Right hindlimb (tissue), 1 donor: ENCODE results near the gene LCNL1.

Experiments
- DNase-seq: peaks from one replicate; pipeline ENCODE4 v3.0.0-alpha.2; 2018

Gene LCNL1

DNA sequence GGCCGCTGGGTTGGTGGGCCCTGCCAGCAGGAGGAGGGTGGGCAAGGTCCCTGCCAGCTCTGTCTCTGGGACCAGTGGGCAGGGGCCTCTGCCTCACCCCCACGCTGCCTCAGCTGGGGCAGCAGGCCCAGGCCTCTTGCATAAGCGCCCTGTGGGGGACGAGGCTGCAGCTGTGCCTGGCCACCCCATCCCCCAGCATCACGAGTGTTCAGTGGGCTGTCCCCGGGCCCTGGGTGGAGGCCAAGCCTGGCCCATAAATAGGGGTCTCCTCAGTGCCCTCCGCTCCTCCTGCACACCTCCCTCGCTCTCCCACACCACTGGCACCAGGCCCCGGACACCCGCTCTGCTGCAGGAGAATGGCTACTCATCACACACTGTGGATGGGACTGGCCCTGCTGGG lies 5.6 kb upstream of the LCNL1 start, which contains the start of gene PTGDS:
PTGDS (plus strand) TSS at position 282 of the 400 bp plus-strand sequence; CDS start at position 357, 75 bp downstream.
- DNase-seq, result no peak

DNA sequence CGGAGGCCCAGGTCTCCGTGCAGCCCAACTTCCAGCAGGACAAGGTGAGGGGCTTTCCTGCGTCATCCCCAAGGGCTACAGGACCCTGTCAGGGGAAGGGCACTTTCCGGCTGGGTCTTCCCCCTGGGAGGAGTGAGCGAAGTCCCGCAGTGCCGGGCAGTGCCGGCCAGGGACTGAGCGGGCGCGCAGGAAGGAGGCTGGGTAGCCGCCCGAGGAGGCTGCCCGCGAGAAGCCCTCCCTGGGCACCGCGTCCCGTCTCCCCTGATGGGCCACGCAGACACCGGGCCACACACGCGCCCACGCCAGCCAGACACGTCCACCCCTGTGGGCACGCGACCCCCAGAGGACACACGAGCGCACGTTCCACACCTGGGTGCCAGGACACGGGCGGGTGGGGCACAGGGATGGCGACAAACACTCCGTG lies 5.1 kb upstream of the LCNL1 start:
- no peak for DNase-seq

DNA sequence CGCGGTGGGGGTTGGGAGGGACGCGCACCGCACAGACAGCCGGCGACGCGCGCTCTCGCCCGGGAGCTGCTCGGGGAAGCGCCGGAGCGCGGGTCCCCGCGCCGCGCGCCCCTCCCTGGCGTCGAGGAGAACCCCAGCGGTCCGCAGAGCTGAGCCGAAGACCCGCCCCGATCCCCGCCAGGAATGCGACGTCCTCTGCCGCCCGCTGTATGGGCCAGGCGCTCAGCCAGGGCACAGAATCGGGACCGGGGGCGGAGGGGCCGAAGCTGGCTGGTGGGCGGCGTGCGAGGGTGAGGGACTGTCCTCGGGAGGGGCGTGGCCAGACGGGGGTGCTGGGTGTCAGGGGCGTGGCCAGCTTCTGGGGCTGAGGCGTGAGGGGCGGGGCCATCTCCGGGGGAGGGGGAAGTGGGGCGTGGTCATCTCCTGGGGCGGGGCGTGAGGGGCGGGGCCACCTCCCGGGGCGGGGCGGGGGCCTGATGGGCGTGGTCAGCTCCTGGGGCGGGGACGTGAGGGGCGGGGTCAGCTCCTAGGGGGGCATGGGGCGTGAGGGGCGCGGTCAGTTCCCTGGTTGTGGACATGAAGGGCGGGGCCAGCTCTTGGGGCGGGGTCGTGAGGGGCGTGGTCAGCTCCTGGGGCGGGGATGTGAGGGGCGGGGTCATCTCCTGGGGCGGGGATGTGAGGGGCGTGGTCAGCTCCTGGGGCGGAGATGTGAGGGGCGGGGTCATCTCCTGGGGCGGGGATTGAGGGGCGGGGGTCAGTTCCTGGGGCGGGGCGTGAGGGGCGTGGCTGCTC lies 4.5 kb upstream of the LCNL1 start:
- DNase-seq, result peak; percentile 68

GRCh38 chr9:136978865-136979544 lies 3.8 kb upstream of the LCNL1 start:
- no peak for DNase-seq

DNA sequence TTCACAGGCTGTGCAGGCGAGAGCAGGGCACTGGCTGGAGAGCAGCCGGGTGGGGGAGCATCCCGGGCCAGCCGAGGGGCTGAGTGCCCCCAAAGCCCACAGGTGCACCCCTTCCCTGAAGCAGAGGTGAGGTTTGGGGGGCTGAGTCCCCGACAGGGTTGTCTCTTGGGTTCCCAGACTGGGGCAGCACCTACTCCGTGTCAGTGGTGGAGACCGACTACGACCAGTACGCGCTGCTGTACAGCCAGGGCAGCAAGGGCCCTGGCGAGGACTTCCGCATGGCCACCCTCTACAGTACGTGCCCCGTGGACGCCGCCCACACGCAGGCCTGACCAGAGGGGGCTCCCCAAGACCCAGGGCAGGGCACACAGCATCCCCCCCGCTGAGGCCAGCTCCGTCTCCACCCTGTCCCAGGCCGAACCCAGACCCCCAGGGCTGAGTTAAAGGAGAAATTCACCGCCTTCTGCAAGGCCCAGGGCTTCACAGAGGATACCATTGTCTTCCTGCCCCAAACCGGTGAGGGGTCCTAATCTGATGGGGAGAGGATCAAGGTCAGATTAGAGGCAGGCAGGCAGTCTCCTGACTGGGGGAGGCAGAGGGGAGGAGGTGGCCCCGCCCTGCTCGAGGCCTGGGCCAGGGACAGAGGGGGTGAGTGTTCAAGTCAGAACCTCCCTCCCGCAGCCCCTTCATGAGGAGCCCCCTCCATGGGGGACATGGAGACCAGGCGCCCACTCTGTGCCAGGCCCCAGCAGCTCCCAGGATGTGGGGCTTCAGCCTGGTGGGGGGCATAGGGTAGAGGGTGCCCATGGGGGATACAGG lies 2.8 kb upstream of the LCNL1 start:
- DNase-seq, result no peak

DNA sequence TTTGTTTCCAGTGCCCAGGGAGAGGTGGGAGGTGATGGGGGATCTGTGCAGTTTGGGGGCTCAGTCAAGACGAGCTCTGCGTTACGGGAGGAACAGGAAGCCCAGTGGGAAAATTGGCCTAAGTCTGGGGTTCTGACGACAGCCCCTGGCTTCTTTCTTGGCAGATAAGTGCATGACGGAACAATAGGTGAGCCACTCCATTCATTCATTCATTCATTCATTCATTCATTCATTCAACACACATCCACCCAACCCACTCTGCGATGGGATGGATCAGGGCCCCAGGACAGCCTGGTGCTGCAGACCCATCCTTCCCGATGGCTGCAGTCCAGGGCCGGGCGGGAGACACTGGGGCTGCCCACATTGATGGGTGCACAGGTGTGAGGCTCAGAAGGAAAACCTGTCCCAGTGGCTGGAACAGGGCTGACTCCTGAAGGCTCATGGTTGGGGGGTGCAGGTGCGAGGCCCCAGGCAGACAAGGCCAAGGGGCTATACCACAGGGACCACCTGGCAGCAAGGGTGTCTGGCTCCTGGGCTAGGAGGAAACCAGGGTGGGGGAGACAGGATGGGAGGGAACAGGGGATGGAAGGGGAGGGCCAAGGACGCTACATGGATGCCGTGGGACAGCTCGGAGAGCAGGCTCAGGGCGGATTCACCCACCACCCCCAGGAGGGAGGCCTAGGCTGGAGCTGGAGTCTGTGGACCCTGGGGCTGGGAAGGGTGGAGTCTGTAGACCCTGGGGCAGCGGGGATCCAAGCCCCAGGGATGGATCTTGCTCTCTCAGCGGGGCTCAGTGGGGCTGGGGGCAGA lies 1.9 kb upstream of the LCNL1 start:
- no peak for DNase-seq

DNA sequence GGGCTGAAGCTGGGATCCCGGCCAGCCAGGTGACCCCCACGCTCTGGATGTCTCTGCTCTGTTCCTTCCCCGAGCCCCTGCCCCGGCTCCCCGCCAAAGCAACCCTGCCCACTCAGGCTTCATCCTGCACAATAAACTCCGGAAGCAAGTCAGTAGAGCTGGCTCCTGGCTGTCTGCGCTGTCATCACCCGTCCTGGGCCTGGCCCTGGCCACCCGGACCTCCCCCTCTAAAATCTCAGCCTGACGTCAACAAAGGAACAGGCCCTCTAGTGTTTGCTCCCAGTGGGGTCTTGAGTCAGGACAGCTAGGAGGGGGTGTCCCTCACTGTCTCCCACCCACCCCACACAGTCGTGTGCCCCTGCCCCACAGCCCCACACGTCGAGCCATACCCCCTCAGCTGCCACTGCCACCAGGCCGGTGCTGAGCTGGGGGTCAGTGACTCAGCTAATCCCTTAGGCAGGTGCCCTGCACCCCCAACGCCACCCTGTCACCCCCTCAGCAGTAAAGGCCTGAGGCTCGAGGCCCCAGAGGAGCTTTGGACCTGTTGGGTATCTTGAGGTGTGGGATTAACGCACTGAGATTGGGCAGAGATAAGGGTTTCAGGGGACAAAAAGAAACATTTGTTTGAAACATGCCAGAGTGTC lies 1.1 kb upstream of the LCNL1 start:
- no peak for DNase-seq

DNA sequence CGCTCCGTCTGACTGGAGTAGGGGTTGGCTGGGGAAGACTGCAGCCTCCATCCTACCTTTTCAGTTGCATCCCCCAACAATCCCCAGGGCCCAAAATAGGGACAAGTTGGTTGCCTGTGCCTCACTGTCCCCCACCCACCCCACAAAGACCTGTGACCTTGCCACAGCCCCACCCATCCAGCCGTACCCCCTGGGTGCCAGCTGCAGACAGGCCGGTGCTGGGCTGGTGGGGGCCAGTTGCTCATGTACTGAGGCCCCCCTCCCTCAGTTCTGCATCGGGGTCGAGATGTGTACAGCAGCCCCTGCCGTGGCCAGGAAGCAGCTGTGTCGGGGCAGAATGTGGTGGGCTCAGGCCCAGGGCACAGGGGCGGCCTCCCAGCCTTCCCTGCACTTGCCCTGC lies 374 bp downstream of the LCNL1 start:
- no peak for DNase-seq

DNA sequence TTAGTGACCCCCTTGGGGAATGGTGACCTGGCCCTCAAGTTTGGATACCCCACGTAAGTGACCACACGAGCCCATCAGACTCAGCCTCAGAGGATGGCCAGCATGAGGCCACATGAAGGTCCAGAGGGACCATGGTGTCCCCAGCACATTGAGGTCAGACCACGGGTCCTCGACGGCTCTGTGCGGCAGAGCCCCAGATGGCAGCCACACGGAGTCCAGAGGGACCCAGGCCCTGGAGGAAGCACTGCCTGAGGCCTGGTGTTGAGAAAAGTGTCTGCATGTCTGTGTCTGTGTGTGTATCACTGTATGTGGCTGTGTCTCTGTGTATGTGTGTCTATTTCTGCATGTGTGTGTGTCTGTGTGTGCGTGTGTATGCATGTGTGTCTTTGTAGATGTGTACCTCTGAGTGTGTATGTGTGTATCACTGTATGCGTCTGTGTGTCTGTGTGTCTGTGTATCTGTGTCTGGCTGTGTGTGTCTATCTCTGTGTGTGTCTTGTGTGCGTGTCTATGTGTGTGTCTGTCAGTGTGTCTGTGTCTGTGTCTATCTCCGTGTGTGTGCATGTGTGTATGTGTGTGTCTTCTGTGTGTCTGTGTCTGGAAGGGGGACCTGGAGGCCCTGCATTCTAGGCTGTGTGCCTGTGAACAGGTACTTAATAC lies 992 bp downstream of the LCNL1 start:
- no peak for DNase-seq

- DNase-seq, result no peak
Measured at GRCh38 chr9:136984464-136985026, 1.8 kb downstream of the LCNL1 start.

DNA sequence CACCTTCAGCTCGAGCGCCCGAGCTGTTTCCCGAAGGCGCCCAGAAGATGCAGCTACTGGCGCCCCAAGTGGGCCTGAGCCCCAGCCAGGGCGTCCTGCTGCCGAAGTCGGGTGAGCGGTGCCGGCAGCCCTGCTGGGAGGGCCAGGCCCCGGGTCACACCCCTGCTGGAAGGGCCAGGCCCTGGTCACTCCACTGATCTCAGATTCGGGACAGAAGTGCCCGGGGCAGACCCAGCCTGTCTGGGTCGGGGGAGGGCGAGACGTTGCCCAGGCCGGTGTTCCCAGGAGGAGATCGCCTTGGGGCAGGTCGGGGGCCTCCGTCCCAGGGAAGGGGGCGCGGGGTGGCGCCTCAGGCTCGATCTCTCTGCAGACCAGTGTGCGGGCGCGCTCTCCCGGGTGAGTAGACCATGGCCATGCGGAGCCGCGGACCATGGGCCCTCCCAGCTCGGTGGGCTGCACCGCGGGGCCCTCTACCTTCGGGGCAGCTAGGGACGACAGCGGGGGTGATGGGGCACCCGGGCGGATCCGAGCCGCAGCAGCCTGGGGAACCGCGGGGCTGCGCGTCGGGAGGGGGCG lies 2.3 kb downstream of the LCNL1 start:
- no peak for DNase-seq

GRCh38 chr9:136985853-136986252 lies 3.1 kb downstream of the LCNL1 start:
- DNase-seq, result no peak

GRCh38 chr9:136988872-136989271 lies 6.1 kb downstream of the LCNL1 start:
- DNase-seq, result no peak

GRCh38 chr9:136990242-136990911 lies 7.6 kb downstream of the LCNL1 start:
- no peak for DNase-seq

GRCh38 chr9:136991993-136992818 lies 9.4 kb downstream of the LCNL1 start, which contains the start of gene PAXX:
Gene PAXX (plus strand): TSS chr9:136992422. CDS start chr9:136992444, 22 bp downstream.
- peak; percentile 91 for DNase-seq

DNA sequence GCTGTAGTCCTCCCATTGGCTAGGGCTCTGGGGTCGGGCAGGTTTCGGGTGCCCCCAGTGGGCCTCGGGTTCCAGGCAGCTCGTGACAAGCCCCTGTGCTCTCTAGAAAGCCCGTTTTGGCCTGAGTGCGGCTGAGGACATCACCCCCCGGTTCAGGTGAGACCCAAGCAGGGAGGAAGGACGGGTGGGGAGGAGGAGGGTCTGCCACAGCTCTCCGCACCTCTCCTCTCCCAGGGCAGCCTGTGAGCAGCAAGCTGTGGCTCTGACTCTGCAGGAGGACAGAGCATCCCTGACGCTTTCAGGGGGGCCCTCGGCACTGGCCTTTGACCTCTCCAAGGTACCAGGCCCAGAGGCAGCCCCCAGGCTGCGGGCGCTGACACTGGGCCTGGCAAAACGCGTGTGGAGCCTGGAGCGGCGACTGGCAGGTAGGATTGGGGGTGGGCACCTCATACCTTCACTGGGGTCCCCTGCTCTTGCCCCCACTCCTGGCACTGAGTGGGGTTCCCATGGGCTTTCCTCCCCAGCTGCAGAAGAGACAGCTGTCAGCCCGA lies 10.1 kb downstream of the LCNL1 start:
- DNase-seq, result no peak

DNA sequence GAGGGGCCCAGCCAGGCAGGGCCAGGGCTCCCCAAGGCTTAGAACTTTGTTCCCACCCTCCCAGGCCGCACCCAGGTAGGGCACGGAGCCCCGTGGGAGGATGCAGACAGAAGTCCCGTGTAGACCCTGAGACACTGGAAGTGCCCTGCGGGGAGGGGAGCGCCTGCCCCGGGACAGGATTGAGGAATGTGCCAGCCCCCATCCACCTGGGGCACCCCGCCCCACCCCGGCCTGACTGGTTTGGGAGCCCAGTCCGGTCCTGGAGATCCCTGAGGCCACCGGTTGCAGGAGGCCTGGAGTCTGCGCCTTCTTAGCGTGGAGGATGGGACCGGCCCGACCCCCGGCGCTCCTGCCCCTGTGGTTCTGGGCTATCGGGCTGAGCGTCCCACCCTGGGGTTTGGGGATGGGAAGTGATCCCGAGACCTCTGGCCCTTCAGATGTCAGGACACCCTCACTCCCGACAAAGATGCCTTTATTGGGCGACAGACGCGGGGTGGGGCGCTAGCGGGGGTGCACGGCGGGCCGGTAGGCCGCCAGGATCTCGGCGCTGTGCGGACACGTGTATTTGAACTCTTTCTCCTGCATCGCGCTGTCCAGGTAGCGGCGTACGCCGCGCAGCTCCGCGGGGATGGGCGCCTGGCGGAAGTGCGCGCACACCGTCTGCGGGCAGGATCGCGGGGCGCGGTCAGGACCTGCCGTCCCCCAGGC lies 11.5 kb downstream of the LCNL1 start:
- no peak for DNase-seq

DNA sequence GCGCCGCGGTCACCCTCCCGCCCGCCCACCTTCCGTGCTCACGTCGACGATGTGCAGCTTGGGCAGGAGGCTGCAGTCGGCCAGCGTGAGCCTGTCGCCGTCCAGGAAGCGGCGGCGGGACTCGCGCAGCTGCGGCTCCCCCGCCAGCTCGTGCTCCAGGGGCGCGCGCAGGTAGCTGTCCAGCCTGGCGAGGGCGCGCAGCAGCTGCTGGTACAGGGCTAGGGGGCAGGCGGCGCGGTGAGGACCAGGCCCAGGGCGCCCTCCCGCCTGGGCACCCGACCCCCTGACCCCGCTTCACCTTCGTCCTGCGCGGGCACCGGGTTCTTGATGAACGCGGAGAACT lies 12.1 kb downstream of the LCNL1 start:
- no peak for DNase-seq
